GM20000 (cell line): ENCODE results near the gene HIVEP3.

Experiments used
- DNase-seq: peaks from one replicate; pipeline ENCODE4 v3.0.0; 2012; ENCODE audit warnings: low spot score
- CTCF ChIP-seq: IDR thresholded peaks from 2 replicates; pipeline ENCODE4 v1.5.1; 2012; ENCODE audit warnings: mild to moderate bottlenecking, control low read depth; ENCODE audit errors: extremely low read depth, missing control alignments

The HIVEP3 gene

GRCh38 chr1:41525891-41526587, 392.7 kb downstream of the HIVEP3 start:
- no peak for TF ChIP-seq CTCF
- no peak for DNase-seq

GRCh38 chr1:41524676-41525675, 393.7 kb downstream of the HIVEP3 start:
- TF ChIP-seq CTCF: no peak
- no peak for DNase-seq

- no peak for TF ChIP-seq CTCF
- DNase-seq: no peak
Measured at GRCh38 chr1:41523949-41524675, 394.6 kb downstream of the HIVEP3 start.

GRCh38 chr1:41523071-41523470, 395.7 kb downstream of the HIVEP3 start:
- no peak for TF ChIP-seq CTCF
- no peak for DNase-seq

GRCh38 chr1:41521766-41522165, 397.0 kb downstream of the HIVEP3 start:
- no peak for DNase-seq
- no peak for TF ChIP-seq CTCF

GRCh38 chr1:41520951-41521752, 397.6 kb downstream of the HIVEP3 start:
- no peak for TF ChIP-seq CTCF
- DNase-seq: no peak
